GM23338 (cell line): Measurements from ENCODE around the gene BCL2. TPM values are rescaled to one million over a fixed set of nuclear protein-coding genes. Genes with fewer than 3 reads are reported as not detected.

Experiments used
- ATAC-seq: fragments of 200-7000 bp; cut with Tn5 transposase; 3 replicates; pipeline ENCODE4 v1.9.1; 2020
- DNase-seq: peaks from one replicate; pipeline ENCODE4 v3.0.0-alpha.2; 2015; ENCODE audit warnings: low spot score
- H2AFZ ChIP-seq: fragments of 200-600 bp; sonication (generic); 2 replicates; pipeline ENCODE4 v1.8.0; 2016; ENCODE audit warnings: antibody characterized with exemption, mild to moderate bottlenecking, moderate library complexity
- H3F3A ChIP-seq: fragments of 200-600 bp; sonication (generic); replicated peaks from 2 replicates; pipeline ENCODE4 v1.8.0; 2017; ENCODE audit warnings: antibody characterized with exemption, mixed run types, low read depth
- H3K27ac ChIP-seq: fragments of 200-600 bp; sonication (generic); 2 replicates; pipeline ENCODE4 v1.6.1; 2016; ENCODE audit warnings: low read depth
- H3K27me3 ChIP-seq: fragments of 200-600 bp; sonication (generic); 2 replicates; pipeline ENCODE4 v1.8.0; 2016; ENCODE audit warnings: mild to moderate bottlenecking, mixed run types, moderate library complexity; ENCODE audit not compliant: insufficient read depth
- H3K36me3 ChIP-seq: fragments of 200-600 bp; sonication (generic); 2 replicates; pipeline ENCODE4 v1.8.0; 2016; ENCODE audit warnings: mild to moderate bottlenecking; ENCODE audit not compliant: insufficient read depth
- H3K4me1 ChIP-seq: fragments of 200-600 bp; sonication (generic); 2 replicates; pipeline ENCODE4 v1.8.0; 2016; ENCODE audit warnings: mild to moderate bottlenecking, moderate library complexity; ENCODE audit not compliant: insufficient read depth
- H3K4me2 ChIP-seq: fragments of 200-600 bp; sonication (generic); 2 replicates; pipeline ENCODE4 v1.7.1; 2017; ENCODE audit warnings: mixed run types
- H3K4me3 ChIP-seq: fragments of 200-600 bp; sonication (generic); 2 replicates; pipeline ENCODE4 v1.6.1; 2016; ENCODE audit warnings: mixed run types
- H3K79me2 ChIP-seq: fragments of 200-600 bp; sonication (generic); replicated peaks from 2 replicates; pipeline ENCODE4 v1.8.0; 2017; ENCODE audit warnings: mild to moderate bottlenecking; ENCODE audit not compliant: insufficient read depth
- H3K9me2 ChIP-seq: fragments of 200-600 bp; sonication (generic); 2 replicates; pipeline ENCODE4 v1.8.0; 2017; ENCODE audit not compliant: insufficient read depth
- H4K20me1 ChIP-seq: fragments of 200-600 bp; sonication (generic); replicated peaks from 2 replicates; pipeline ENCODE4 v1.8.0; 2017; ENCODE audit warnings: mild to moderate bottlenecking; ENCODE audit not compliant: insufficient read depth
- H3K27ac Mint-ChIP-seq: 2 replicates; pipeline ENCODE4 v1.8.0; 2020; ENCODE audit warnings: inconsistent platforms, mild to moderate bottlenecking, moderate library complexity, mixed read lengths
- H3K27me3 Mint-ChIP-seq: 3 replicates; pipeline ENCODE4 v1.8.0; 2022; ENCODE audit warnings: low read depth, mild to moderate bottlenecking, moderate library complexity, mixed read lengths, inconsistent platforms; ENCODE audit not compliant: insufficient read depth, poor library complexity
- H3K36me3 Mint-ChIP-seq: 3 replicates; pipeline ENCODE4 v1.8.0; 2021; ENCODE audit warnings: low read depth, mild to moderate bottlenecking, inconsistent platforms, moderate library complexity, mixed read lengths
- H3K4me1 Mint-ChIP-seq: 3 replicates; pipeline ENCODE4 v1.8.0; 2020; ENCODE audit warnings: mild to moderate bottlenecking, inconsistent platforms, mixed read lengths
- H3K4me3 Mint-ChIP-seq: 3 replicates; pipeline ENCODE4 v1.8.0; 2021; ENCODE audit warnings: moderate library complexity, mild to moderate bottlenecking, inconsistent platforms, mixed read lengths
- H3K9me3 Mint-ChIP-seq: 3 replicates; pipeline ENCODE4 v1.8.0; 2020; ENCODE audit warnings: moderate library complexity, mild to moderate bottlenecking, inconsistent platforms, mixed read lengths
- CREB1 ChIP-seq: fragments of 250-450 bp; sonication (Bioruptor Pico); IDR thresholded peaks from 2 replicates; pipeline ENCODE4 v1.5.0; 2020; ENCODE audit warnings: low read depth, mild to moderate bottlenecking, moderate library complexity
- EZH2 ChIP-seq: fragments of 200-600 bp; sonication (generic); IDR thresholded peaks from one replicate; pipeline ENCODE4 v1.8.0; 2017; ENCODE audit warnings: antibody characterized with exemption, mild to moderate bottlenecking, low read depth; ENCODE audit not compliant: unreplicated experiment
- EZH2phosphoT487 ChIP-seq: fragments of 200-600 bp; sonication (generic); IDR thresholded peaks from one replicate; pipeline ENCODE4 v1.8.1; 2018; ENCODE audit warnings: antibody characterized with exemption; ENCODE audit not compliant: unreplicated experiment
- JUNB ChIP-seq: IDR thresholded peaks from one replicate; pipeline ENCODE4 v1.6.1; 2016; ENCODE audit warnings: antibody characterized with exemption; ENCODE audit not compliant: unreplicated experiment
- POLR2AphosphoS5 ChIP-seq: IDR thresholded peaks from 2 replicates; pipeline ENCODE4 v1.6.1; 2016; ENCODE audit warnings: antibody characterized with exemption, low read depth
- STAT1 ChIP-seq: IDR thresholded peaks from one replicate; pipeline ENCODE4 v1.6.1; 2016; ENCODE audit warnings: antibody characterized with exemption; ENCODE audit not compliant: unreplicated experiment
- ZNF331 ChIP-seq: fragments of 250-450 bp; sonication (Bioruptor Pico); IDR thresholded peaks from 2 replicates; pipeline ENCODE4 v1.5.0; 2020; ENCODE audit warnings: low read depth, mild to moderate bottlenecking, moderate library complexity
- polyA plus RNA-seq: library from polyadenylated mRNA; unstranded; fragments of >200 nt; fragmentation: Nextera tagmentation; extraction: Ambion mirVana; gene quantifications from 2 replicates; pipeline ENCODE4 v1.2.1, GENCODE V29; 2016
- total RNA-seq: library from RNA; depleted of rRNA; stranded (reverse); fragments of >200 nt; shearing (Covaris generic); gene quantifications from 2 replicates; pipeline ENCODE4 v1.2.3, GENCODE V29; 2014
- TF ChIP-seq, protein P1 (sequence below): fragments of 250-450 bp; sonication (Bioruptor Pico); IDR thresholded peaks from 2 replicates; pipeline ENCODE4 v1.5.0; 2020; ENCODE audit warnings: mild to moderate bottlenecking, moderate library complexity
- TF ChIP-seq, protein P2 (sequence below): IDR thresholded peaks from 2 replicates; pipeline ENCODE4 v1.6.1; 2016; ENCODE audit warnings: antibody characterized with exemption
- TF ChIP-seq, protein P3 (sequence below): IDR thresholded peaks from one replicate; pipeline ENCODE4 v1.6.1; 2018; ENCODE audit warnings: antibody characterized with exemption; ENCODE audit not compliant: unreplicated experiment

Gene BCL2
- total and polyA plus RNA-seq, 2 experiments from 2014 or later: 1.2 to 4.0 TPM

DNA sequence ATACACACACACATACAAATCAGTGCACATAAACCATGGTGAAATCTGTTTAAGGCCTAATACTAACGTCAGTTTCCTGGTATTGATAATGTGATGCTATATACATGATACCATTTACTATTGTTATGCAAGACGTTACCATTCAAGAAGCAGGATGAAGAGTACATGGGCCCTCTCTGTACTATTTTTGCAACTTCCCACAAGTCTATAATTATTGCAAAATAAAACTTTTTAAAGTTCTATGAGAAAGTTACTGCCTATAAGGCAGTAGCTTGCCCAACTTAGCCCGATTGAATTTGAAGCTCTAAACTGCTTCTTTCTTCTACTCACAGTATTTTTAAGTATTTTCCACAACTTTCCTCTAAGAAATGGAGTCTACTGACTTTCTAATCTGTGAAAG, 74.0 kb downstream of the BCL2 start (continued):
- TF ChIP-seq, protein P1, sequence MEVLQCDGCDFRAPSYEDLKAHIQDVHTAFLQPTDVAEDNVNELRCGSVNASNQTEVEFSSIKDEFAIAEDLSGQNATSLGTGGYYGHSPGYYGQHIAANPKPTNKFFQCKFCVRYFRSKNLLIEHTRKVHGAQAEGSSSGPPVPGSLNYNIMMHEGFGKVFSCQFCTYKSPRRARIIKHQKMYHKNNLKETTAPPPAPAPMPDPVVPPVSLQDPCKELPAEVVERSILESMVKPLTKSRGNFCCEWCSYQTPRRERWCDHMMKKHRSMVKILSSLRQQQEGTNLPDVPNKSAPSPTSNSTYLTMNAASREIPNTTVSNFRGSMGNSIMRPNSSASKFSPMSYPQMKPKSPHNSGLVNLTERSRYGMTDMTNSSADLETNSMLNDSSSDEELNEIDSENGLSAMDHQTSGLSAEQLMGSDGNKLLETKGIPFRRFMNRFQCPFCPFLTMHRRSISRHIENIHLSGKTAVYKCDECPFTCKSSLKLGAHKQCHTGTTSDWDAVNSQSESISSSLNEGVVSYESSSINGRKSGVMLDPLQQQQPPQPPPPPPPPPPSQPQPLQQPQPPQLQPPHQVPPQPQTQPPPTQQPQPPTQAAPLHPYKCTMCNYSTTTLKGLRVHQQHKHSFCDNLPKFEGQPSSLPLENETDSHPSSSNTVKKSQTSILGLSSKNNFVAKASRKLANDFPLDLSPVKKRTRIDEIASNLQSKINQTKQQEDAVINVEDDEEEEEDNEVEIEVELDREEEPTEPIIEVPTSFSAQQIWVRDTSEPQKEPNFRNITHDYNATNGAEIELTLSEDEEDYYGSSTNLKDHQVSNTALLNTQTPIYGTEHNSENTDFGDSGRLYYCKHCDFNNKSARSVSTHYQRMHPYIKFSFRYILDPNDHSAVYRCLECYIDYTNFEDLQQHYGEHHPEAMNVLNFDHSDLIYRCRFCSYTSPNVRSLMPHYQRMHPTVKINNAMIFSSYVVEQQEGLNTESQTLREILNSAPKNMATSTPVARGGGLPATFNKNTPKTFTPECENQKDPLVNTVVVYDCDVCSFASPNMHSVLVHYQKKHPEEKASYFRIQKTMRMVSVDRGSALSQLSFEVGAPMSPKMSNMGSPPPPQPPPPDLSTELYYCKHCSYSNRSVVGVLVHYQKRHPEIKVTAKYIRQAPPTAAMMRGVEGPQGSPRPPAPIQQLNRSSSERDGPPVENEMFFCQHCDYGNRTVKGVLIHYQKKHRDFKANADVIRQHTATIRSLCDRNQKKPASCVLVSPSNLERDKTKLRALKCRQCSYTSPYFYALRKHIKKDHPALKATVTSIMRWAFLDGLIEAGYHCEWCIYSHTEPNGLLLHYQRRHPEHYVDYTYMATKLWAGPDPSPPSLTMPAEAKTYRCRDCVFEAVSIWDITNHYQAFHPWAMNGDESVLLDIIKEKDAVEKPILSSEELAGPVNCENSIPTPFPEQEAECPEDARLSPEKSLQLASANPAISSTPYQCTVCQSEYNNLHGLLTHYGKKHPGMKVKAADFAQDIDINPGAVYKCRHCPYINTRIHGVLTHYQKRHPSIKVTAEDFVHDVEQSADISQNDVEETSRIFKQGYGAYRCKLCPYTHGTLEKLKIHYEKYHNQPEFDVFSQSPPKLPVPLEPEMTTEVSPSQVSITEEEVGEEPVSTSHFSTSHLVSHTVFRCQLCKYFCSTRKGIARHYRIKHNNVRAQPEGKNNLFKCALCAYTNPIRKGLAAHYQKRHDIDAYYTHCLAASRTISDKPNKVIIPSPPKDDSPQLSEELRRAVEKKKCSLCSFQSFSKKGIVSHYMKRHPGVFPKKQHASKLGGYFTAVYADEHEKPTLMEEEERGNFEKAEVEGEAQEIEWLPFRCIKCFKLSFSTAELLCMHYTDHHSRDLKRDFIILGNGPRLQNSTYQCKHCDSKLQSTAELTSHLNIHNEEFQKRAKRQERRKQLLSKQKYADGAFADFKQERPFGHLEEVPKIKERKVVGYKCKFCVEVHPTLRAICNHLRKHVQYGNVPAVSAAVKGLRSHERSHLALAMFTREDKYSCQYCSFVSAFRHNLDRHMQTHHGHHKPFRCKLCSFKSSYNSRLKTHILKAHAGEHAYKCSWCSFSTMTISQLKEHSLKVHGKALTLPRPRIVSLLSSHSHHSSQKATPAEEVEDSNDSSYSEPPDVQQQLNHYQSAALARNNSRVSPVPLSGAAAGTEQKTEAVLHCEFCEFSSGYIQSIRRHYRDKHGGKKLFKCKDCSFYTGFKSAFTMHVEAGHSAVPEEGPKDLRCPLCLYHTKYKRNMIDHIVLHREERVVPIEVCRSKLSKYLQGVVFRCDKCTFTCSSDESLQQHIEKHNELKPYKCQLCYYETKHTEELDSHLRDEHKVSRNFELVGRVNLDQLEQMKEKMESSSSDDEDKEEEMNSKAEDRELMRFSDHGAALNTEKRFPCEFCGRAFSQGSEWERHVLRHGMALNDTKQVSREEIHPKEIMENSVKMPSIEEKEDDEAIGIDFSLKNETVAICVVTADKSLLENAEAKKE: no peak

DNA sequence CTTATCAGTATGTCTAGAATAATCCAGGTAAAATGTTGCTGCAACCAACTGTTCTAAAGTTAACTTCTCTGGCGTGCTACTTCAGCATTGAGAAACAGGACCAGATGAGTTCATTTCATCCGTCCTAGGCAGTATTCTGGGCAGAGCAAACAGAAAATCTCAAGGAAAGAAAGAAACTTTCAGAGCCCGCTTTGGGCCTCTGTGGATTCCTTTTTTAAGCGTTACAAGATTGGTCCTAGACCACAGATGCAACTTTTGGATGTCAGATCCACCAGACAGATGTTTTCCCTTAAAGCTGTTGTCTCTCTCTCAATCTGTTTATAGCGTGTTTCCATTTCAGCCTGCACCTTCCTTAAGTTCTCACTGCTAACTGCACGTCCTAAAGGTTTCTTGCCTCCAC, 75.0 kb downstream of the BCL2 start:
- Histone ChIP-seq H3K36me3 (no peaks in the 10 kb centered on the region), H2AFZ (no peak overlapping the region), H3K27me3 (no peaks in the 10 kb centered on the region), H3K79me2 (no peaks in the 10 kb centered on the region), H3K4me2 (no peak overlapping the region), H3K9me2 (0 out of 2 replicates have a peak, but pooled peaks cover 4% of the 10 kb centered on the region), H3K4me1 (no peaks in the 10 kb centered on the region; the same call in 1 of the 2 replicates), H3F3A (no peaks in the 10 kb centered on the region), H3K4me3 (no peak overlapping the region), H4K20me1 (no peaks in the 10 kb centered on the region), H3K27ac (no peak overlapping the region)
- Mint-ChIP-seq H3K4me1 (no peaks in the 10 kb centered on the region), H3K4me3 (no peak overlapping the region), H3K27me3 (no peaks in the 10 kb centered on the region), H3K27ac (no peak overlapping the region), H3K9me3 (no peaks in the 10 kb centered on the region), H3K36me3 (no peaks in the 10 kb centered on the region)
- ATAC-seq: no peak
- DNase-seq: no peak
- no peak for TF ChIP-seq JUNB
- TF ChIP-seq, protein P2, sequence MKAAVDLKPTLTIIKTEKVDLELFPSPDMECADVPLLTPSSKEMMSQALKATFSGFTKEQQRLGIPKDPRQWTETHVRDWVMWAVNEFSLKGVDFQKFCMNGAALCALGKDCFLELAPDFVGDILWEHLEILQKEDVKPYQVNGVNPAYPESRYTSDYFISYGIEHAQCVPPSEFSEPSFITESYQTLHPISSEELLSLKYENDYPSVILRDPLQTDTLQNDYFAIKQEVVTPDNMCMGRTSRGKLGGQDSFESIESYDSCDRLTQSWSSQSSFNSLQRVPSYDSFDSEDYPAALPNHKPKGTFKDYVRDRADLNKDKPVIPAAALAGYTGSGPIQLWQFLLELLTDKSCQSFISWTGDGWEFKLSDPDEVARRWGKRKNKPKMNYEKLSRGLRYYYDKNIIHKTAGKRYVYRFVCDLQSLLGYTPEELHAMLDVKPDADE: no peak
- TF ChIP-seq POLR2AphosphoS5: no peak
- no peak for TF ChIP-seq STAT1
- TF ChIP-seq, protein P3, sequence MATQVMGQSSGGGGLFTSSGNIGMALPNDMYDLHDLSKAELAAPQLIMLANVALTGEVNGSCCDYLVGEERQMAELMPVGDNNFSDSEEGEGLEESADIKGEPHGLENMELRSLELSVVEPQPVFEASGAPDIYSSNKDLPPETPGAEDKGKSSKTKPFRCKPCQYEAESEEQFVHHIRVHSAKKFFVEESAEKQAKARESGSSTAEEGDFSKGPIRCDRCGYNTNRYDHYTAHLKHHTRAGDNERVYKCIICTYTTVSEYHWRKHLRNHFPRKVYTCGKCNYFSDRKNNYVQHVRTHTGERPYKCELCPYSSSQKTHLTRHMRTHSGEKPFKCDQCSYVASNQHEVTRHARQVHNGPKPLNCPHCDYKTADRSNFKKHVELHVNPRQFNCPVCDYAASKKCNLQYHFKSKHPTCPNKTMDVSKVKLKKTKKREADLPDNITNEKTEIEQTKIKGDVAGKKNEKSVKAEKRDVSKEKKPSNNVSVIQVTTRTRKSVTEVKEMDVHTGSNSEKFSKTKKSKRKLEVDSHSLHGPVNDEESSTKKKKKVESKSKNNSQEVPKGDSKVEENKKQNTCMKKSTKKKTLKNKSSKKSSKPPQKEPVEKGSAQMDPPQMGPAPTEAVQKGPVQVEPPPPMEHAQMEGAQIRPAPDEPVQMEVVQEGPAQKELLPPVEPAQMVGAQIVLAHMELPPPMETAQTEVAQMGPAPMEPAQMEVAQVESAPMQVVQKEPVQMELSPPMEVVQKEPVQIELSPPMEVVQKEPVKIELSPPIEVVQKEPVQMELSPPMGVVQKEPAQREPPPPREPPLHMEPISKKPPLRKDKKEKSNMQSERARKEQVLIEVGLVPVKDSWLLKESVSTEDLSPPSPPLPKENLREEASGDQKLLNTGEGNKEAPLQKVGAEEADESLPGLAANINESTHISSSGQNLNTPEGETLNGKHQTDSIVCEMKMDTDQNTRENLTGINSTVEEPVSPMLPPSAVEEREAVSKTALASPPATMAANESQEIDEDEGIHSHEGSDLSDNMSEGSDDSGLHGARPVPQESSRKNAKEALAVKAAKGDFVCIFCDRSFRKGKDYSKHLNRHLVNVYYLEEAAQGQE: no peak
- TF ChIP-seq EZH2: no peak
- TF ChIP-seq ZNF331: no peak
- no peak for TF ChIP-seq EZH2phosphoT487
- no peak for TF ChIP-seq CREB1 (CRISPR knock-in tag)
